NCI-H187 (cell line): ENCODE data around the gene PKNOX2.

Source experiments
- DNase-seq, 2 experiments: peaks; one replicate each; lab custom pipeline; 2025; lab: John Stamatoyannopoulos, UW

Gene PKNOX2

GRCh38 chr11:125360066-125360465 lies 195.5 kb downstream of the PKNOX2 start:
- no peak for DNase-seq

GRCh38 chr11:125364121-125364826 lies 199.7 kb downstream of the PKNOX2 start:
- no peak for DNase-seq

GRCh38 chr11:125365196-125365931 lies 200.8 kb downstream of the PKNOX2 start:
- no peak for DNase-seq

GRCh38 chr11:125367710-125368109 lies 203.2 kb downstream of the PKNOX2 start:
- DNase-seq = no peak

GRCh38 chr11:125368757-125369156 lies 204.2 kb downstream of the PKNOX2 start:
- no peak for DNase-seq

- no peak for DNase-seq
Observed at GRCh38 chr11:125369808-125370207, 205.3 kb downstream of the PKNOX2 start.

- no peak for DNase-seq
Observed at GRCh38 chr11:125370561-125371389, 206.2 kb downstream of the PKNOX2 start.

GRCh38 chr11:125371431-125371935 lies 206.9 kb downstream of the PKNOX2 start:
- DNase-seq = no peak

GRCh38 chr11:125372088-125372487 lies 207.5 kb downstream of the PKNOX2 start:
- DNase-seq = no peak

- no peak for DNase-seq
Observed at GRCh38 chr11:125372911-125373310, 208.4 kb downstream of the PKNOX2 start.

- DNase-seq = no peak
Observed at GRCh38 chr11:125373426-125374391, 209.2 kb downstream of the PKNOX2 start.

GRCh38 chr11:125374398-125374797 lies 209.8 kb downstream of the PKNOX2 start:
- no peak for DNase-seq

GRCh38 chr11:125375146-125375545 lies 210.6 kb downstream of the PKNOX2 start:
- no peak for DNase-seq

- DNase-seq = no peak
Observed at GRCh38 chr11:125376117-125376516, 211.6 kb downstream of the PKNOX2 start.

- no peak for DNase-seq
Observed at GRCh38 chr11:125376856-125377255, 212.3 kb downstream of the PKNOX2 start.

- DNase-seq = no peak
Observed at GRCh38 chr11:125378083-125378482, 213.5 kb downstream of the PKNOX2 start.

GRCh38 chr11:125378571-125378970 lies 214.0 kb downstream of the PKNOX2 start:
- DNase-seq = no peak

GRCh38 chr11:125379565-125379964 lies 215.0 kb downstream of the PKNOX2 start:
- no peak for DNase-seq

GRCh38 chr11:125379981-125380380 lies 215.4 kb downstream of the PKNOX2 start:
- no peak for DNase-seq

- no peak for DNase-seq
Observed at GRCh38 chr11:125380756-125381445, 216.3 kb downstream of the PKNOX2 start.
